ENCODE data around the gene PRX.

- TF ChIP-seq POLR2A (IDR thresholded peaks at IDR 0.05; ENCODE audit: low read length) (no peak), GATA1 (IDR thresholded peaks at IDR 0.05; ENCODE audit: low read depth, low read length) (no peak)
Measured at GRCh38 chr19:40419780-40420179, 6.6 kb upstream of the PRX start.

Data from erythroblast (primary cell).